Measurements from ENCODE around the gene TLDC2.
A peak's percentile ranks its signal among the peaks of the same experiment; 100 is the strongest.

Gene TLDC2

GRCh38 chr20:36875702-36876472 is at the start of gene TLDC2:
Gene TLDC2 (plus strand): TSS chr20:36876138. CDS start chr20:36876175, 37 bp downstream.
- in situ Hi-C loops (cut with HindIII; ENCODE audit: low sequenced_read_pairs) = no loop called here
- no peak for DNase-seq (ENCODE audit: low read depth, low spot score)
- TF ChIP-seq CTCF (IDR thresholded peaks at IDR 0.05; ENCODE audit: low read depth, low read length) = no peak
- H3K4me3 ChIP-seq (ENCODE audit: low read depth, low read length) = no peak within 1 kb of the TSS

- in situ Hi-C loops (cut with HindIII; ENCODE audit: low sequenced_read_pairs) = no loop called here
- TF ChIP-seq CTCF (IDR thresholded peaks at IDR 0.05; ENCODE audit: low read depth, low read length) = no peak
- no peak overlapping the region for H3K4me3 ChIP-seq (ENCODE audit: low read depth, low read length)
- no peak for DNase-seq (ENCODE audit: low read depth, low spot score)
Observed at GRCh38 chr20:36826554-36827244, 49.2 kb upstream of the TLDC2 start.

GRCh38 chr20:36827541-36828279 is 48.2 kb upstream of the TLDC2 start:
- no peak for TF ChIP-seq CTCF (IDR thresholded peaks at IDR 0.05; ENCODE audit: low read depth, low read length)
- in situ Hi-C loops (cut with HindIII; ENCODE audit: low sequenced_read_pairs) = no loop called here
- DNase-seq (ENCODE audit: low read depth, low spot score) = no peak
- H3K4me3 ChIP-seq (ENCODE audit: low read depth, low read length) = no peak overlapping the region

- no peak for DNase-seq (ENCODE audit: low read depth, low spot score)
- H3K4me3 ChIP-seq (ENCODE audit: low read depth, low read length) = no peak overlapping the region
- TF ChIP-seq CTCF (IDR thresholded peaks at IDR 0.05; ENCODE audit: low read depth, low read length) = peak; percentile 30
- in situ Hi-C loops (cut with HindIII; ENCODE audit: low sequenced_read_pairs) = no loop called here
Observed at GRCh38 chr20:36830791-36831691, 44.9 kb upstream of the TLDC2 start.

GRCh38 chr20:36832791-36833190 is 43.1 kb upstream of the TLDC2 start:
- no peak overlapping the region for H3K4me3 ChIP-seq (ENCODE audit: low read depth, low read length)
- in situ Hi-C loops (cut with HindIII; ENCODE audit: low sequenced_read_pairs) = no loop called here
- TF ChIP-seq CTCF (IDR thresholded peaks at IDR 0.05; ENCODE audit: low read depth, low read length) = no peak
- DNase-seq (ENCODE audit: low read depth, low spot score) = no peak
